Prostate gland (tissue), 2 donors: ENCODE results near the gene CRTC3.

ENCODE experiments used
- CTCF ChIP-seq, 4 experiments: fragments of 200-600 bp in 2 of 4; fragments of 450-650 bp in 2 of 4; sonication (generic) in 2 of 4; IDR thresholded peaks; 1 replicate in 3 of 4; 2 replicates in 1 of 4; pipeline ENCODE4 v1.5.1; 2016 to 2019; ENCODE audit warnings: antibody characterized with exemption in 4 of 4, mild to moderate bottlenecking in 2 of 4, moderate library complexity in 2 of 4
- POLR2A ChIP-seq: fragments of 450-650 bp; IDR thresholded peaks from one replicate; pipeline ENCODE4 v1.6.1; 2016; ENCODE audit warnings: antibody characterized with exemption, mild to moderate bottlenecking
- POLR2AphosphoS5 ChIP-seq: sonication (generic); formaldehyde crosslinking; IDR thresholded peaks from one replicate; pipeline ENCODE4 v1.6.1; 2017; ENCODE audit warnings: antibody characterized with exemption

- TF ChIP-seq CTCF (IDR thresholded peaks at IDR 0.05) = peak; percentile 35 to 87 (median 68)
- no peak for TF ChIP-seq POLR2A
- peak; percentile 29 for TF ChIP-seq POLR2AphosphoS5
These were observed 47.4 kb upstream of the CRTC3 start for GRCh38 chr15:90482124-90483011.
